Gastrocnemius medialis (tissue), 4 donors: ENCODE results near the gene OS9.

Experiments
- CTCF ChIP-seq, 5 experiments: fragments of 450-650 bp in 3 of 5; fragments of 200-600 bp in 2 of 5; sonication (generic) in 2 of 5; IDR thresholded peaks in 4 of 5; conservative IDR thresholded peaks in 1 of 5; 1 replicate in 4 of 5; 2 replicates in 1 of 5; pipeline ENCODE4 v1.5.1; 2016 to 2019; ENCODE audit warnings: antibody characterized with exemption in 5 of 5, mild to moderate bottlenecking in 3 of 5, moderate library complexity in 3 of 5
- POLR2A ChIP-seq, 2 donors: fragments of 450-650 bp; IDR thresholded peaks; one replicate each; pipeline ENCODE4 v1.6.1; 2017; ENCODE audit warnings: antibody characterized with exemption in 2 of 2, mild to moderate bottlenecking in 2 of 2, moderate library complexity in 2 of 2

GRCh38 chr12:57731411-57732080 lies 37.6 kb downstream of the OS9 start:
- no peak for TF ChIP-seq CTCF (IDR thresholded peaks at IDR 0.05 in 4 of 5, conservative IDR thresholded peaks at IDR 0.05 in 1 of 5)
- TF ChIP-seq POLR2A (IDR thresholded peaks at IDR 0.05): no peak
